Ascending aorta (tissue), 2 donors: ENCODE measurements around the gene P2RX6. TPM values are rescaled to one million over a fixed set of nuclear protein-coding genes. Genes with fewer than 3 reads are reported as not detected.
A peak's percentile ranks its signal among the peaks of the same experiment; 100 is the strongest.
"Not testable (repeated sequence)": the region's sequence is repeated elsewhere in the genome, so short reads cannot be mapped to it uniquely, and the experiment has no call there.

Source experiments
- DNase-seq, 2 donors: peaks; one replicate each; pipeline ENCODE4 v3.0.0-alpha.2; 2019; ENCODE audit warnings: low spot score in 2 of 2
- H3K27ac ChIP-seq, 2 donors: fragments of 200-600 bp; sonication (generic); one replicate each; pipeline ENCODE4 v1.5.1; 2016 to 2017; ENCODE audit warnings: mild to moderate bottlenecking in 1 of 2
- H3K27me3 ChIP-seq: fragments of 200-600 bp; sonication (generic); one replicate; pipeline ENCODE4 v1.5.1; 2017
- H3K36me3 ChIP-seq, 2 donors: fragments of 200-600 bp; sonication (generic); one replicate each; pipeline ENCODE4 v1.5.1; 2016
- H3K4me1 ChIP-seq, 2 donors: fragments of 200-600 bp; sonication (generic); one replicate each; pipeline ENCODE4 v1.5.1; 2016 to 2017; ENCODE audit warnings: mild to moderate bottlenecking in 1 of 2
- H3K4me3 ChIP-seq, 2 donors: fragments of 200-600 bp; sonication (generic); one replicate each; pipeline ENCODE4 v1.5.1; 2016 to 2017; ENCODE audit warnings: mild to moderate bottlenecking in 1 of 2
- H3K9me3 ChIP-seq, 2 donors: fragments of 200-600 bp; sonication (generic); one replicate each; pipeline ENCODE4 v1.5.1; 2016
- intact Hi-C: fragments of 100-400 bp; cut with DNase I; formaldehyde crosslinking; loops from one replicate; pipeline ENCODE4 v1.15.1; 2023
- total RNA-seq: library from RNA; depleted of rRNA; stranded (reverse); fragments of >200 nt; gene quantifications from one replicate; pipeline ENCODE4 v1.1.0, GENCODE V29; 2016
- TF ChIP-seq, protein P1 (sequence below), 3 experiments: fragments of 200-600 bp in 2 of 3; fragments of 450-650 bp in 1 of 3; sonication (generic) in 2 of 3; IDR thresholded peaks; one replicate each; pipeline ENCODE4 v1.5.1; 2016 to 2019; ENCODE audit warnings: antibody characterized with exemption in 3 of 3, mild to moderate bottlenecking in 1 of 3, moderate library complexity in 1 of 3

Gene P2RX6
- total RNA-seq, 1 donor from 2014 or later, result not detected

DNA sequence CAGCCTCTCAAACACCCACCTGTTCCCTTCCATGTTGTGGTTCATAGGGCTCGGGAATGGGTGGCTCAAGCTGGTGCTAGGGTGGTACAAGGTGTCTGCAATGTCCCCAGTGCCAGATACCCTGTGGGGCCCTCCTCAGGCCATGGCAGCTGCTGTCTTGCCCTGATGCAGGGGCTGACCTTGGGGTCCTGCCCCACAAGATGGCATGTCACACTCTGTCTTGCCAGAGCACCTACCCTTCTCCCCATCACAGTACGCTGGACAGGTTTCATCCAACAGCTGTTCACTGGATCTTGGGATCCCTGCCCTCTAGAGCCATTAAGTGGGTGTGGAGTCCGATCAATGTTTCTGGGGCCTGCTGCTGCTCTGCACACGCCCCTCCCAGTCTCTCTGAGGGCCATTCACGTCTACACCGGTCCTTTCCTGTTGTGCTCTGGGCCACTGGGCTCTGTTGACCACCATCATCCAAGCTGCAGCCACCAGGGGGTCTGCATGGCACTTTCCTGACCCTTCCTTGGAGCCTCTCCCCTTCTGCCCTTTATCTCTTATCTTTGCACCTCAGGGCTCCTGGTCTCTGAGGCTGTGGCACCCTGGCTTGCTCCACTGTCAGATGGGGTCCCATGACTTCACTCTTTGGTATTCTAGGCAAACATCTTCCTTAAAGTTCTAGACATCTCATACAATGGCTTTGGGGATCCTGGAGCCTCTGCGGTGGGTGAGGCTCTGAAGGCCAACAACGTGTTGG lies 37.9 kb downstream of the P2RX6 start:
- intact Hi-C loops, result no loop called here
- Histone ChIP-seq H3K36me3 (no peaks in the 10 kb centered on the region), H3K9me3 (no peaks in the 10 kb centered on the region), H3K4me3 (no peak overlapping the region), H3K27me3 (no peaks in the 10 kb centered on the region), H3K27ac (no peak overlapping the region), H3K4me1 (no peaks in the 10 kb centered on the region)
- TF ChIP-seq, protein P1, sequence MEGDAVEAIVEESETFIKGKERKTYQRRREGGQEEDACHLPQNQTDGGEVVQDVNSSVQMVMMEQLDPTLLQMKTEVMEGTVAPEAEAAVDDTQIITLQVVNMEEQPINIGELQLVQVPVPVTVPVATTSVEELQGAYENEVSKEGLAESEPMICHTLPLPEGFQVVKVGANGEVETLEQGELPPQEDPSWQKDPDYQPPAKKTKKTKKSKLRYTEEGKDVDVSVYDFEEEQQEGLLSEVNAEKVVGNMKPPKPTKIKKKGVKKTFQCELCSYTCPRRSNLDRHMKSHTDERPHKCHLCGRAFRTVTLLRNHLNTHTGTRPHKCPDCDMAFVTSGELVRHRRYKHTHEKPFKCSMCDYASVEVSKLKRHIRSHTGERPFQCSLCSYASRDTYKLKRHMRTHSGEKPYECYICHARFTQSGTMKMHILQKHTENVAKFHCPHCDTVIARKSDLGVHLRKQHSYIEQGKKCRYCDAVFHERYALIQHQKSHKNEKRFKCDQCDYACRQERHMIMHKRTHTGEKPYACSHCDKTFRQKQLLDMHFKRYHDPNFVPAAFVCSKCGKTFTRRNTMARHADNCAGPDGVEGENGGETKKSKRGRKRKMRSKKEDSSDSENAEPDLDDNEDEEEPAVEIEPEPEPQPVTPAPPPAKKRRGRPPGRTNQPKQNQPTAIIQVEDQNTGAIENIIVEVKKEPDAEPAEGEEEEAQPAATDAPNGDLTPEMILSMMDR (IDR thresholded peaks at IDR 0.05), result no peak
- no peak for DNase-seq

DNA sequence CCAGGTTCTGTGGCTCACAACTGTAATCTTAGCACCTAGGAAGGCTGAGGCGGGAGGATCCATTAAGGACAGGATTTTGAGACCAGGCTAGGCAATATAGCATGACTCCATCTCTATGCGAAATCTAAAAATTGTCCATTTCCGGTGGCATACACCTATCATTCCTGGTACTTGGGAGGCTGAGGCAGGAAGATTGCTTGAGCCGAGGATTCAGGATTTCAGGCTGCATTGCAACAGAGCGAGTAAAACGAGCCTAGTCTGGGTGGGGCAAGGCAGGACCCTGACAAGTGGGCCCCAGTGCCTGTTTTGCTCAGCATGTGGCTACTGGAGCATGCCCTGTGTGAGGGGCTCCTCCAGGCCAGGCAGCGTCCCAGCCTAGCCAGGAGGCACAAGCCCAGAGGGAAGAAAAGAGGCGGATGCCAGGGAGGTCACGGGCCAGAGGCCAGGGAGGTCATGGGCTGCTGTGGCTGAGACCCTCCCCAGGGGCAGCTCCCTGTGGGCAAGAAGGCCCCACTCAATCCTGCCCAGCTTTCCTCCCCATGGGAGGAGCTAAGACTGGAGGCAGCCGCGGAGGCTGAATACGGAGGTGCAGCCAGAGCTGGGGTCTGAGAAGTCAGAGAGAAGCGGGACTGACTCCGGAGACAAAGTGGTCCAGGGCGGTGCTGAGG lies 39.2 kb downstream of the P2RX6 start:
- H3K9me3 ChIP-seq, result no peaks in the 10 kb centered on the region
- H3K27ac ChIP-seq, result no peak overlapping the region
- DNase-seq, result no peak
- H3K36me3 ChIP-seq, result no peaks in the 10 kb centered on the region
- intact Hi-C loops, result no loop called here
- TF ChIP-seq, protein P1 (IDR thresholded peaks at IDR 0.05), result no peak
- H3K4me3 ChIP-seq, result no peak overlapping the region
- H3K4me1 ChIP-seq, result no peaks in the 10 kb centered on the region
- no peaks in the 10 kb centered on the region for H3K27me3 ChIP-seq

DNA sequence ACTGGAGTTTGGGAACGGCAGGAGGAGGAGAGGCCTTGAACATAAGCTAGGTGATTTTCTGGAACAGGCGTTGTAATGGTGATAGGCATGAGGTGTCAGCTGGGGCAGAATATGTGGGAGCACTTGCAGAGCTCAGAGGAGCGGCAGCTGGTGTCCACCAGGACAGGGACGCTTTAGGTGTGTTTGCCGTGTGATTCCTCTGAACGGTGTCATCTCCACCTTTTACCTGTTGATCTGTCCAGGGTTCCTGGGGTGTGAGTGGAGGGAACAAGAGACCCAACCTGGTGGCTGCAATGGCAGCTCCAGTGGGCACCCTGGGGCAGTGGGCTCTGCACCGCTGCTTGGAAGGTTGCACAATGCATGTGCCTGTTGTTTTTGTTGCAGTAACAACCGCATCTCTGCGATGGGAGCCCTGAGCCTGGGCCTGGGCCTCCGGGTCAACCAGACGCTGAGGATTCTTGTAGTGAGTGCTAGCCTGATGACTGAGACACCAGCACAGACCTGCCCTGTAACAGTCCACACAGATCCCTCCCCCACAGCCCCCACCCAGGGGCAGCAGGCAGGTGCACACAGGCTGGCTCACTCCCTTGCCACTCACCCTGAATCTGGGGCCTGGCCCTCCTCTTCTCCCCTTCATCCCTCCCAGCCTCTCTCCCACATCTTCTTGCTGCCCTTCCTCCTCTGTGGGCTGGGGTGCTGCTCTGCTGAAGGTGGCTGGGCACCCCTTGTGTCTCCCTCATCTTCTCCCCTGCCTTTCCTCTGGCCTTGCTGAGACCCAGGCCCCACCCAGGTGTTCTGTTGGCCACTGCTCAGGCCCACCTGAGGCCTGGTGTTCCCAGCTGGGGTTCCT lies 40.0 kb downstream of the P2RX6 start:
- no peak overlapping the region for H3K27ac ChIP-seq
- no peaks in the 10 kb centered on the region for H3K27me3 ChIP-seq
- H3K4me1 ChIP-seq, result no peaks in the 10 kb centered on the region
- intact Hi-C loops, result no loop called here
- H3K4me3 ChIP-seq, result no peak overlapping the region
- H3K9me3 ChIP-seq, result no peaks in the 10 kb centered on the region
- no peaks in the 10 kb centered on the region for H3K36me3 ChIP-seq
- TF ChIP-seq, protein P1 (IDR thresholded peaks at IDR 0.05), result no peak
- DNase-seq, result peak in 1 of 2 donors; percentile 54

DNA sequence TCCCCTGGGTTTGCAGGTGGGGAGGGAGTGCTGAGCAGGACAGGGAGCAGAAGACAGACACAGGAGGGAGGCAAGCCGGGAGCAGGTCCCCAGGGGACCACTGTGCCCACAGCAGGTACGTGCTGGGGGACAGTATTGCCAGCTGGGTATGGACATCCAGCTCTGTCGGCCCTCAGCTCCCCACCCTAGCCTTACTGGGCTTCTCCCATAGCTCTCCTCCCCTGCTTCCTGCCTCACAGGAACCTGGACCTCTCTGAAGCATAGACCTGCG lies 40.5 kb downstream of the P2RX6 start:
- Histone ChIP-seq H3K4me3 (no peak overlapping the region), H3K4me1 (no peaks in the 10 kb centered on the region), H3K36me3 (no peaks in the 10 kb centered on the region), H3K27me3 (no peaks in the 10 kb centered on the region), H3K27ac (no peak overlapping the region), H3K9me3 (no peaks in the 10 kb centered on the region)
- TF ChIP-seq, protein P1 (IDR thresholded peaks at IDR 0.05), result no peak
- DNase-seq, result no peak
- intact Hi-C loops, result no loop called here

DNA sequence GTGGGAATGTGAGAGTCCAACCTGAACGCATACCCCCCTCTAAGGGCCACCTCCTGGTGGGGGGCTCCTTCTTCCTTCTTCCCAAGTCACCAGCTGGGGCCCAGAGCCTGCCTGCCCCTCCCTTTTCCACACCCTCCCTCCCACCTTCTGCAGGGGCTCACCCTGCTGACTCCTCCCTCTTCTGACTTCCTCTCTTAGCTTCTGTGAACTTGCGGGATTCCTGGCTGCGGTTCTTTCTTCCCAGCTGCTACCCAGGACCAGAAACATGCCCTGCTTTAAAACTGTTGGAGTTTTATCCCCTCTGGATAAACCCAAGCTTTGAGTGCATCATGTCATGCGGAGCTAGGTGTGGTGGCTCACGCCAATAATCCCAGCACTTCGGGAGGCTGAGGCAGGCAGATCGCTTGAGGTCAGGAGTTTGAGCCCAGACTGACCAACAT lies 40.9 kb downstream of the P2RX6 start:
- no peak for DNase-seq
- TF ChIP-seq, protein P1 (IDR thresholded peaks at IDR 0.05), result no peak
- intact Hi-C loops, result no loop called here

DNA sequence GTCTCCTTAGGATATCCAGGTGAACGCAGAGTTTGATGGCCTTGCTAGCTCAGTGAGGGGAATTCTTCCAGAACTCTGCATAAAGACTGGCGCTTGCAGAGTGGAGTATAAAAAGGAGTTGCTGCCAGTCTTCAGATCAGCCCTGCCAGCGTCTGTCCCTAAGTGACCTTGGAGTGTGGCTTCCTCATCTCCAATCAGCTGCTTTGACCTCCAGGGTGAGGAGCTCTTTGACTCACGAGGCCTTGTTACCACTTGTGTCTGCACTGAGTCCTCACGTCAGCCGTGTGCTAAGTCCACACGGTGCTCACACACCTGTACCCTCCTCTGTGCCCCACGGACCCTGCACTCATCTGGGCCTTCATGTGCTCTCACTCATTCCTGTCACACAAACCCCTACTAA lies 45.4 kb downstream of the P2RX6 start:
- DNase-seq, H3K36me3 ChIP-seq, intact Hi-C loops, H3K4me3 ChIP-seq, H3K4me1 ChIP-seq, H3K27ac ChIP-seq, H3K9me3 ChIP-seq, H3K27me3 ChIP-seq: not testable (repeated sequence)

More for the DNA sequence above, 40.9 kb downstream of the P2RX6 start:
- no peaks in the 10 kb centered on the region for H3K9me3 ChIP-seq
- H3K36me3 ChIP-seq, result no peaks in the 10 kb centered on the region
- no peak overlapping the region for H3K27ac ChIP-seq
- H3K27me3 ChIP-seq, result no peaks in the 10 kb centered on the region
- H3K4me1 ChIP-seq, result no peaks in the 10 kb centered on the region
- H3K4me3 ChIP-seq, result no peak overlapping the region

DNA sequence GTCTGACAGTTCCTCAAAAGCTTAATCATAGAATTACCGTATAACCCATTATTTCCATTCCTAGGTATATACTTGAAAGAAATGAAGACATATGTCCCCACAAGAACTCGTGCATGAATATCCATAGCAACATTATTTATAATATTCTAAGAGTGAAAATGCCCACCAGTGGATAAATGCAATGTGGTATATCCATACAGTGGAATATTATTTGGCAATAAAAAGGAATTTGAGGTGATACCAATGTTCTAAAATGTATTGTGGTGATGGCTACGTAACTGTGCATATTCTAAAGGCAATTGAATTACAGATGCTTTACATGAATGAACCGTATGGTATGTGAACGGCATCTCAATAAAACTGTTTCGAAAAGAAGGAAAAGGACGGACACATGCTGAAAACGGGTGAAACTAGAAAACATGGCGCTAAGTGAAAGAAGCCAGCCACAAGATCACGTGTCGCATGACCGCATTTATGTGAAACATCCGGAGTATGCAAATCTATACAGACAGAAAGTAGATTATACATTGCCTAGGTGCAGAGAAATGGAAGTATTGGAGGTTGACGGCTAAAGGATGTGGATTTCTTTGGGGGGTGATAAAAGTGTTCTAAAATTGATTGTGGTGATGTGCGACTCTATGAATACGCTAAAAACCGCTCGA lies 46.8 kb downstream of the P2RX6 start:
- H3K36me3 ChIP-seq, H3K27me3 ChIP-seq, intact Hi-C loops, H3K9me3 ChIP-seq, H3K4me3 ChIP-seq, DNase-seq, H3K27ac ChIP-seq, H3K4me1 ChIP-seq: not testable (repeated sequence)

DNA sequence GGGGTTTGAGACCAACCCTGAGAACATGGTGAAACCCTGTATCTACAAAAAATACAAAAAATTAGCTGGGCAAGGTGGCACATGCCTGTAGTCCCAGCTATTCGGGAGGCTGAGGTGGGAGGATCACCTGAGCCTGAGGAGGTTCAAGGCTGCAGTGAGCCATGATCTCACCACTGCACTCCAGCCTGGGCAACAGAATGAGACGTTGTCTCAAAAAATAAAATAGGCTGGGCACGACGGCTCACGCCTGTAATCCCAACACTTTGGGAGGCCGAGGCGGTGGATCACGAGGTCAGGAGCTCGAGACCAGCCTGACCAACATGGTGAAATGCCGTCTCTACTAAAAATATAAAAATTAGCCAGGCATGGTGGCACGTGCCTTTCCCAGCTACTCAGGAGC lies 49.5 kb downstream of the P2RX6 start:
- H3K27ac ChIP-seq, H3K27me3 ChIP-seq, H3K4me3 ChIP-seq, intact Hi-C loops, H3K9me3 ChIP-seq, DNase-seq, H3K4me1 ChIP-seq, H3K36me3 ChIP-seq: not testable (repeated sequence)
